Neural progenitor cell (in vitro differentiated cells): Measurements from ENCODE around the gene PRIMPOL.

Experiments
- CTCF ChIP-seq: fragments of 200-600 bp; sonication (generic); IDR thresholded peaks from 2 replicates; pipeline ENCODE4 v1.5.1; 2017; ENCODE audit warnings: antibody characterized with exemption, mild to moderate bottlenecking
- EZH2 ChIP-seq: fragments of 200-600 bp; sonication (generic); IDR thresholded peaks from 2 replicates; pipeline ENCODE4 v1.6.1; 2017; ENCODE audit warnings: antibody characterized with exemption, mild to moderate bottlenecking, moderate library complexity
- EZH2phosphoT487 ChIP-seq: fragments of 200-600 bp; sonication (generic); IDR thresholded peaks from 2 replicates; pipeline ENCODE4 v1.6.1; 2017; ENCODE audit warnings: antibody characterized with exemption

- no peak for TF ChIP-seq EZH2phosphoT487
- no peak for TF ChIP-seq CTCF
- TF ChIP-seq EZH2 = no peak
Measured at GRCh38 chr4:184666670-184667069, 17.1 kb downstream of the PRIMPOL start.
